Measurements from ENCODE around the gene HOXA6. TPM values are rescaled to one million over a fixed set of nuclear protein-coding genes. Genes with fewer than 3 reads are reported as not detected.

The HOXA6 gene
- total RNA-seq, 1 experiment from 2014 or later = 3.3 TPM

GRCh38 chr7:27182861-27183681, 35.5 kb upstream of the HOXA6 start:
- Histone ChIP-seq H3K4me1 (ENCODE audit: control insufficient read depth, insufficient read depth, low read length) (peaks cover 22% of the 10 kb centered on the region), H3K9me3 (ENCODE audit: control insufficient read depth, insufficient read depth, low read depth, low read length) (no peaks in the 10 kb centered on the region), H3K27me3 (ENCODE audit: control insufficient read depth, insufficient read depth, low read length) (no peaks in the 10 kb centered on the region), H3K4me3 (ENCODE audit: low read depth in 2 of 2, low read length in 2 of 2) (peak overlapping the region; percentile 53 to 88; a peak in 2 of 4 replicates), H3K36me3 (ENCODE audit: control insufficient read depth, insufficient read depth, low read length) (no peaks in the 10 kb centered on the region), H3K27ac (ENCODE audit: low read length) (peak overlapping the region; percentile 71; the same call in 1 of the 2 replicates)
- ChIA-PET POLR2A (interaction anchor here (0.7 kb wide), 1 partner anchor 36 kb away, joined by 5 read pairs; no protein-coding TSS in a partner anchor), CTCF (interaction anchor here (0.5 to 0.7 kb wide), 2 partner anchors 320 to 913 kb away, joined by 3 to 13 read pairs; no protein-coding TSS in a partner anchor)
- DNase-seq (ENCODE audit: low read depth, low spot score) = no peak
- intact Hi-C loops (cut with micrococcal nuclease; ENCODE audit: unreplicated experiment) (no loop called here), in situ Hi-C loops (cut with HindIII; ENCODE audit: low pct_unique_long_range_greater_than_20kb, low sequenced_read_pairs) (no loop called here)
- no peak for ATAC-seq
- BruUV-seq (replicated peaks) = no TSS peak
- no peak for TF ChIP-seq CTCF (IDR thresholded peaks at IDR 0.05)
- no peak for TF ChIP-seq TCF7L2 (IDR thresholded peaks at IDR 0.05; ENCODE audit: low read depth, low read length)
- no peak for TF ChIP-seq POLR2AphosphoS5 (IDR thresholded peaks at IDR 0.05; ENCODE audit: low read depth, low read length)
- TF ChIP-seq REST (IDR thresholded peaks at IDR 0.05; ENCODE audit: insufficient read depth in 1 of 2, low read depth in 2 of 2, low read length in 1 of 2) = no peak
- TF ChIP-seq SIN3A (IDR thresholded peaks at IDR 0.05; ENCODE audit: borderline replicate concordance, insufficient read depth, low read depth, low read length) = no peak

GRCh38 chr7:27182285-27182841, 34.8 kb upstream of the HOXA6 start:
- in situ Hi-C loops (cut with HindIII; ENCODE audit: low pct_unique_long_range_greater_than_20kb, low sequenced_read_pairs) = no loop called here
- CTCF ChIA-PET = interaction anchor here (0.6 kb wide), 1 partner anchor 12 kb away, joined by 7 read pairs; no protein-coding TSS in a partner anchor

More at GRCh38 chr7:27182285-27182841, 34.8 kb upstream of the HOXA6 start:
- no peaks in the 10 kb centered on the region for H3K27me3 ChIP-seq (ENCODE audit: control insufficient read depth, insufficient read depth, low read length)
- H3K4me1 ChIP-seq (ENCODE audit: control insufficient read depth, insufficient read depth, low read length) = peaks cover 22% of the 10 kb centered on the region
- POLR2A ChIA-PET = no interaction called here
- TF ChIP-seq TCF7L2 (IDR thresholded peaks at IDR 0.05; ENCODE audit: low read depth, low read length) = no peak
- no peak for TF ChIP-seq SIN3A (IDR thresholded peaks at IDR 0.05; ENCODE audit: borderline replicate concordance, insufficient read depth, low read depth, low read length)
- no peak for TF ChIP-seq POLR2AphosphoS5 (IDR thresholded peaks at IDR 0.05; ENCODE audit: low read depth, low read length)
- no peak for TF ChIP-seq REST (IDR thresholded peaks at IDR 0.05; ENCODE audit: insufficient read depth in 1 of 2, low read depth in 2 of 2, low read length in 1 of 2)
- TF ChIP-seq CTCF (IDR thresholded peaks at IDR 0.05) = no peak
- intact Hi-C loops (cut with micrococcal nuclease; ENCODE audit: unreplicated experiment) = no loop called here
- H3K4me3 ChIP-seq (ENCODE audit: low read depth in 2 of 2, low read length in 2 of 2) = no peak overlapping the region
- no peak overlapping the region for H3K27ac ChIP-seq (ENCODE audit: low read length)
- no peak for DNase-seq (ENCODE audit: low read depth, low spot score)
- H3K36me3 ChIP-seq (ENCODE audit: control insufficient read depth, insufficient read depth, low read length) = no peaks in the 10 kb centered on the region
- no peak for ATAC-seq
- H3K9me3 ChIP-seq (ENCODE audit: control insufficient read depth, insufficient read depth, low read depth, low read length) = no peaks in the 10 kb centered on the region
- BruUV-seq (replicated peaks) = no TSS peak

All from Panc1 (cell line).